HUES6 (cell line): ENCODE measurements around the gene SOCS3.

Experiments used
- H3K27ac ChIP-seq: 2 replicates; pipeline ENCODE4 v1.7.0; 2013; ENCODE audit warnings: low read depth, mild to moderate bottlenecking, low read length, inconsistent platforms
- H3K27me3 ChIP-seq: 2 replicates; pipeline ENCODE4 v1.6.1; 2013; ENCODE audit warnings: low read length; ENCODE audit not compliant: control insufficient read depth, insufficient read depth
- H3K36me3 ChIP-seq: 2 replicates; pipeline ENCODE4 v1.6.1; 2013; ENCODE audit warnings: low read length; ENCODE audit not compliant: control insufficient read depth, insufficient read depth
- H3K4me1 ChIP-seq: 2 replicates; pipeline ENCODE4 v1.6.1; 2013; ENCODE audit warnings: low read length; ENCODE audit not compliant: control insufficient read depth, insufficient read depth
- H3K4me3 ChIP-seq: 2 replicates; pipeline ENCODE4 v1.5.1; 2013; ENCODE audit warnings: low read depth, low read length
- H3K9ac ChIP-seq: one replicate; pipeline ENCODE4 v1.6.1; 2013; ENCODE audit warnings: mild to moderate bottlenecking, low read length
- H3K9me3 ChIP-seq: 2 replicates; pipeline ENCODE4 v1.6.1; 2013; ENCODE audit warnings: low read depth, low read length; ENCODE audit not compliant: control insufficient read depth, insufficient read depth

The SOCS3 gene

GRCh38 chr17:78376161-78376560 is 16.3 kb upstream of the SOCS3 start:
- peaks cover 44% of the 10 kb centered on the region for H3K4me1 ChIP-seq
- H3K36me3 ChIP-seq: no peaks in the 10 kb centered on the region
- H3K9ac ChIP-seq: no peak overlapping the region
- no peak overlapping the region for H3K27ac ChIP-seq
- H3K4me3 ChIP-seq: no peak overlapping the region
- no peaks in the 10 kb centered on the region for H3K27me3 ChIP-seq
- no peaks in the 10 kb centered on the region for H3K9me3 ChIP-seq

DNA sequence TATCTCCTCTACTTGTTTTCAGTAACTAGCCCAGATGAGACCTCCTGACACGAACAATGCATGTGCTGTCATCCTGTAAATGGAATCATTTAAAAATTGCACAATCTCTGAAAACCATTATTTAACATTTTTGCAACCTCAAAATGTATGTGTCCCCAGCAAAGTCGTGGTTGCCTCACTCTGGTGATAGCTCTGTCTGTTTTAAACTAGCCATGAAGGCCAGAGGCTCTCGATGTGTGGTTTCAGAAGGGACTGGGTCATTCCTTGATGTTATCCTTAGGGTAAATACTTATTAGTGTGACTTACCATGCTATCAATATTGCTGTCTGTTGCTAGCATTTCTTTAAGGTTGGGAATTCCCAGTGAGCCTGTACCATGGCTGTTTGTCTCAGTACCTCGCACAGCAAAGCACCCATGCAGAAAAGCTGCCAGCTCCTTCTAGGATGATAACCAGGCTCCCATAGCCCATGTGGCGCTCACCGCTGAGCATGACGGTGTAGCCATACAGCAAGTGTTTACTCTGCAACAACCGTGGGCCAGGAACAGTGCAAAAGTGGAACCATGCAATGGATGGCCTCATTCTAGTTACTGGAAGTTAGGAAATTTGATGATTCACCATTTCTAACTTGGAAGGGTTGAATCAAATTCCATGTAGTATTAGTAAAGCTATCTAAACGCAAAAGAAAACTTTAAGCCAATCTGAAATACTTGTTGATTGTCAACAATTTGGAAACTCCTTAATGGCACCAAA is 15.7 kb upstream of the SOCS3 start:
- Histone ChIP-seq H3K4me3 (peak overlapping the region; percentile 10; the same call in 1 of the 2 replicates), H3K27me3 (no peaks in the 10 kb centered on the region), H3K4me1 (peaks cover 40% of the 10 kb centered on the region), H3K27ac (peak overlapping the region; percentile 62; the same call in 1 of the 2 replicates), H3K9me3 (no peaks in the 10 kb centered on the region), H3K9ac (peak overlapping the region; percentile 61), H3K36me3 (no peaks in the 10 kb centered on the region)

- Histone ChIP-seq H3K4me1 (peaks cover 40% of the 10 kb centered on the region), H3K4me3 (peak overlapping the region; percentile 10; the same call in 1 of the 2 replicates), H3K27ac (peak overlapping the region; percentile 62), H3K27me3 (no peaks in the 10 kb centered on the region), H3K9me3 (no peaks in the 10 kb centered on the region), H3K9ac (peak overlapping the region; percentile 61), H3K36me3 (no peaks in the 10 kb centered on the region)
These were observed 14.9 kb upstream of the SOCS3 start for GRCh38 chr17:78374631-78375274.

GRCh38 chr17:78374189-78374588 is 14.3 kb upstream of the SOCS3 start:
- Histone ChIP-seq H3K4me3 (no peak overlapping the region), H3K36me3 (no peaks in the 10 kb centered on the region), H3K4me1 (peaks cover 45% of the 10 kb centered on the region), H3K9me3 (no peaks in the 10 kb centered on the region), H3K27ac (peak overlapping the region; percentile 62; the same call in 1 of the 2 replicates), H3K9ac (peak overlapping the region; percentile 6), H3K27me3 (no peaks in the 10 kb centered on the region)

DNA sequence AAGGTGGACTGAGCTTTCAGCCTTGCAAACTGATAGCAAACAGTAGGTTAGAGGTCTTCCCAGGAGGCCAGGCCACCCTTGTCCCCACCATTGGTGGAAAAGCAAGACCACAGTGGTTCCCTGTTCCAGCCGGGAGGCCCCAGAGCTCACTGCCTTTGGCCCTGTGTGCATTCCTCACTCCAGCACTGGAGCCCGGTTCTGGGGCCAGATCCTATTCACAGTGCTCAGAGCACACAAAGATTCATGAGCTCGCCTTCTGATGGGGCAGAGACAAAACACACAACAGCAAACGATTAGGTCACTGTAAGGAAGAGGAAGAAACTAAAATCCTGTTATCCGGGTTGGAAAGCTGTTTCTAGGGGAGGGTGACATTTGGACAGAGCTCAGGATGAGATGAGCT is 13.0 kb upstream of the SOCS3 start:
- Histone ChIP-seq H3K9ac (no peak overlapping the region), H3K36me3 (no peaks in the 10 kb centered on the region), H3K4me3 (no peak overlapping the region), H3K4me1 (peaks cover 46% of the 10 kb centered on the region), H3K27ac (no peak overlapping the region), H3K9me3 (no peaks in the 10 kb centered on the region), H3K27me3 (no peaks in the 10 kb centered on the region)

DNA sequence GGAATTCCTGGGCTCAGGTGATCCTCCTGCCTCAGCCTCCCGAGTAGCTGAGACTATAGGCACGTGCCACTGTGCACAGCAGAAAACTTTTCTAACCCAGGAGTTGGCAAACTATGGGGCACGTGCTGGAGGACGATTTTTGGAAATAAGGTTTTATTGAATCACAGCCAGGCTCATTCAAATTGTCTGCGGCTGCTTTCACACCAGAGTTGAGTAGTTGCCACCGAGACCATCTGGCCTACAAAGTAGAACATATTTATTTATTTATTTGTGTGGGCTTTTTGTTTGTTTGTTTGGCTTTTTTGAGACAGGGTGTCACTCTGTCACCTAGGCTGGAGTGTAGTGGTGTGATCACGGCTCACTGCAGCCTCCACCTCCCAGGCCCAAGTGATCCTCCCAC is 11.2 kb upstream of the SOCS3 start:
- Histone ChIP-seq H3K9me3 (no peaks in the 10 kb centered on the region), H3K27me3 (no peaks in the 10 kb centered on the region), H3K4me3 (no peak overlapping the region), H3K9ac (no peak overlapping the region), H3K27ac (no peak overlapping the region), H3K4me1 (peaks cover 62% of the 10 kb centered on the region), H3K36me3 (no peaks in the 10 kb centered on the region)

DNA sequence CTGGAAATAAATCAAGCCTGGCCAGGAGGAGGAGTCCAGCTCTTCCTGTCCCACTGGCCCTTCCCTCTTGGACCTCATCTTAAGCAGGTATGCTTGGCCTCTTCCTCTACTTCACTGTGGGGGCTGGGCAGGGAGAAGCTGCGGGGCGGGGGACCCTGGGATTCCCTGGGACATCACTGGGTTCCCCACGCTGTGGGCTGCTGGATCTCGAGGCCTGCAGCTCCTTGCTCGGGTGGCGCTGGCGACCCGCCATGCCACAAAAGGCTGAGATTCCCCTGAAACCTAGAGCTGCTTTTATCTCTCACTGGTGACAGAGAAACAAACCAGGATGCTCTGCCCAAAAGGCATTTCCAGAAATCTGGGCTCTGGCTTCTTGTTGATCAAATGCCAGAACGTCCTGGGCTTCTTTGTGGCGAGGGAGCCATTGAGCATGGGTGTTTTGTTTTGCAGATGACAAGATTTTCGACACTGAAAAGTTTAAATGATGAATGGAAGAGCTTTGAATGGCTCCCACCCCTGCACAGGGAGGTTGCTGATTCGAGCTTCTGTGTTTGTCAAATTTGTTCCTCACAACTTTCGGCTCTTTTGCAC is 10.0 kb upstream of the SOCS3 start:
- Histone ChIP-seq H3K9me3 (no peaks in the 10 kb centered on the region), H3K36me3 (no peaks in the 10 kb centered on the region), H3K9ac (peak overlapping the region; percentile 18), H3K4me1 (peaks cover 63% of the 10 kb centered on the region), H3K27ac (peak overlapping the region; percentile 24; the same call in 1 of the 2 replicates), H3K4me3 (no peak overlapping the region), H3K27me3 (no peaks in the 10 kb centered on the region)

DNA sequence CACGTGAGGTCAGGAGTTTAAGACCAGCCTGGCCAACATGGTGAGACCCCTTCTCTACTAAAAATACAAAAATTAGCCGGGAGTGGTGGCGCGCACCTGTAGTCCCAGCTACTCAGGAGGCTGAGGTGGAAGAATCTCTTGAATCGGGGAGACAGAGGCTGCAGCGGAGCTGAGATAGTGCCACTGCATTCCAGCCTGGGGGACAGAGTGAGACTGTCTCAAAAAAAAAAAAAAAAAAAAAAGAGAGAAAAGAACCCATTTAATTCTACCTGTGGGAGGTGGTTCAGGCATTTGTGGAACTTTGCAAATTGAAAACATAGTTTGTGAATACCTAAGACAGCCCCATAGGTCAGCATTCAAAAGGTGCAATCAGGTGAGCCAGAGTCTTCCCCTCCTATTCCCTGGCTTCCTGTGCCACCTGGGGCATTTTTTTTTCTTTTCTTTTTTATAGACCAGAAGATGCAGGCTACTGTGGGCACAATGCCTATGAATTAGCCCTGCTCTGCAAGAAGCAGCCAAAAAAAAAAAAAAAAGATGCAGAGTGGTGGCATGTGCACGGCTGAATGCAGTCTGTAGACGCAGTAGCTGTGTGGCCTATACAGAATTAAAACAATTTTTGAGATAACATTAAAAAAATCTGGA is 9.1 kb upstream of the SOCS3 start:
- Histone ChIP-seq H3K4me1 (peaks cover 62% of the 10 kb centered on the region), H3K9ac (no peak overlapping the region), H3K27ac (peak overlapping the region; percentile 24; the same call in 1 of the 2 replicates), H3K4me3 (no peak overlapping the region), H3K27me3 (no peaks in the 10 kb centered on the region), H3K36me3 (no peaks in the 10 kb centered on the region), H3K9me3 (no peaks in the 10 kb centered on the region)

- Histone ChIP-seq H3K9me3 (no peaks in the 10 kb centered on the region), H3K27me3 (no peaks in the 10 kb centered on the region), H3K4me1 (peaks cover 60% of the 10 kb centered on the region), H3K9ac (no peak overlapping the region), H3K4me3 (no peak overlapping the region), H3K27ac (no peak overlapping the region), H3K36me3 (no peaks in the 10 kb centered on the region)
These were observed 8.5 kb upstream of the SOCS3 start for GRCh38 chr17:78368348-78368747.

DNA sequence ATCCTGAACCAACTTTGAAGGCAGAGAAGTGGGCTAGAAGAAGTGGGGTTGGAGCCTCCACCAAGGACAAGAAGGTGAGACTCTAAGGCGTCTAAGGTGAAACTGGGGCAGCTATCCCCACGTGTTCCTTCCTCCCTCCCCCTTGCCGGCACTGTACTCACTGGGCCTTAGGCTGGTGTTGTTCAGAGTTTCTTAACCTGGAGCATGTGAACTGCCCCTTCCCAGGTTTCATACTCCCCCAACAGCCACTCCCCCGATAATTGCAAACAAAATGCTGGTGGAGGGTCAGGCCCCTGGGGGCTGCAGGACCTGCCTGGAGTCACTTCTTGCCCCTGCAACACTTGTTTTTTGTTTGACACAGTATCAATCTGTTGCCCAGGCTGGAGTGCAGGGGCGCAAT is 7.3 kb upstream of the SOCS3 start:
- Histone ChIP-seq H3K36me3 (no peaks in the 10 kb centered on the region), H3K27me3 (no peaks in the 10 kb centered on the region), H3K9ac (no peak overlapping the region), H3K4me3 (no peak overlapping the region), H3K4me1 (peaks cover 61% of the 10 kb centered on the region), H3K9me3 (no peaks in the 10 kb centered on the region), H3K27ac (no peak overlapping the region)
